ENCODE results near the gene CLCN5. TPM values are rescaled to one million over a fixed set of nuclear protein-coding genes. Genes with fewer than 3 reads are reported as not detected.

The CLCN5 gene
- total RNA-seq, 2 donors from 2014 or later: 2.0 to 13.6 TPM

DNA sequence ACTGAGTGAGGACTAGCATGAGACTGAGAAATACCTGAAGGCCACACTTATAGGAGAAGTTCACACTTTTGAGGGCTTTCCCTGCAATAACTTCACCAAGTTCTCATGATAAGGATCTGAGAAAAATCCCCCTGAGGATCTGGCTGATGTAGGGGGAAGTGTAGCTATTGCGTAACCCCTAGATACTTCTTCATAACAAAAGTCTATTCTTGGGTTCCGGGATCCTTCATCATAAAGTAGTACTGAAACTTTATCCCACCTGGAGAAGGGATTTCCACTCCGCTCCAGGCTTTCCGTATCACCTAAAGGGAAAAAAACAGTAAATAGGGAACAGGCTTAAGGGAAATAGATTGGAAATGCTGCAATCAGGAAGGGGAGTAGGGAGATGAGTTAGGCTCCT is 29.9 kb upstream of the CLCN5 start:
- Histone ChIP-seq H3K9me3 (no peaks in the 10 kb centered on the region), H3K36me3 (no peaks in the 10 kb centered on the region), H3K4me3 (no peak overlapping the region), H3K27me3 (replicated peaks; ENCODE audit: insufficient read depth) (no peaks in the 10 kb centered on the region), H3K4me1 (replicated peaks) (no peaks in the 10 kb centered on the region), H3K27ac (no peak overlapping the region)
- TF ChIP-seq, protein P1, sequence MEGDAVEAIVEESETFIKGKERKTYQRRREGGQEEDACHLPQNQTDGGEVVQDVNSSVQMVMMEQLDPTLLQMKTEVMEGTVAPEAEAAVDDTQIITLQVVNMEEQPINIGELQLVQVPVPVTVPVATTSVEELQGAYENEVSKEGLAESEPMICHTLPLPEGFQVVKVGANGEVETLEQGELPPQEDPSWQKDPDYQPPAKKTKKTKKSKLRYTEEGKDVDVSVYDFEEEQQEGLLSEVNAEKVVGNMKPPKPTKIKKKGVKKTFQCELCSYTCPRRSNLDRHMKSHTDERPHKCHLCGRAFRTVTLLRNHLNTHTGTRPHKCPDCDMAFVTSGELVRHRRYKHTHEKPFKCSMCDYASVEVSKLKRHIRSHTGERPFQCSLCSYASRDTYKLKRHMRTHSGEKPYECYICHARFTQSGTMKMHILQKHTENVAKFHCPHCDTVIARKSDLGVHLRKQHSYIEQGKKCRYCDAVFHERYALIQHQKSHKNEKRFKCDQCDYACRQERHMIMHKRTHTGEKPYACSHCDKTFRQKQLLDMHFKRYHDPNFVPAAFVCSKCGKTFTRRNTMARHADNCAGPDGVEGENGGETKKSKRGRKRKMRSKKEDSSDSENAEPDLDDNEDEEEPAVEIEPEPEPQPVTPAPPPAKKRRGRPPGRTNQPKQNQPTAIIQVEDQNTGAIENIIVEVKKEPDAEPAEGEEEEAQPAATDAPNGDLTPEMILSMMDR (IDR thresholded peaks at IDR 0.05): no peak
- no peak for TF ChIP-seq POLR2A (IDR thresholded peaks at IDR 0.05)
- TF ChIP-seq POLR2AphosphoS5 (IDR thresholded peaks at IDR 0.05): no peak
- intact Hi-C loops (cut with DNase I): no loop called here
- DNase-seq (ENCODE audit: low spot score): no peak
- 68% methylated on average over 4 of the region's 4 CpGs for WGBS

DNA sequence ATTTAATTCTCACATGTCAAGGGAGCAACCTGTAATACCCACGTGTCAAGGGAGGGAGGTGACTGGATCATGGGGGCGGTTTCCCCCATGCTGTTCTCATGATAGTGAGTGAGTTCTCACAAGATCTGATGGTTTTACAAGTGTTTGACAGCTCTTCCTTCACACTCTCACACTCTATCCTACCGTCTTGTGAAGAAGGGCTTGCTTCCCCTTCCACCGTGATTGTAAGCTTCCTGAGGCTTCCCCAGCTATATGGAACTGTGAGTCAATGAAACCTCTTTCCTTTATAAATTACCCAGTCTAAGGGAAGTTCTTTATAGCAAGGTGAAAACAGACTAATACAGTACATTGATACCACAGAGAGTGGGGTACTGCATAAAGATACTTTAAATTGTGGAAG is 25.4 kb upstream of the CLCN5 start:
- no peak overlapping the region for H3K27ac ChIP-seq
- H3K27me3 ChIP-seq (replicated peaks; ENCODE audit: insufficient read depth): no peaks in the 10 kb centered on the region
- no peak for TF ChIP-seq POLR2AphosphoS5 (IDR thresholded peaks at IDR 0.05)
- TF ChIP-seq, protein P1 (IDR thresholded peaks at IDR 0.05): no peak
- no peak for TF ChIP-seq POLR2A (IDR thresholded peaks at IDR 0.05)
- no peaks in the 10 kb centered on the region for H3K36me3 ChIP-seq
- H3K4me1 ChIP-seq (replicated peaks): no peaks in the 10 kb centered on the region
- 93% methylated on average over 4 of the region's 4 CpGs for WGBS
- no peaks in the 10 kb centered on the region for H3K9me3 ChIP-seq
- intact Hi-C loops (cut with DNase I): no loop called here
- DNase-seq (ENCODE audit: low spot score): no peak
- H3K4me3 ChIP-seq: no peak overlapping the region

DNA sequence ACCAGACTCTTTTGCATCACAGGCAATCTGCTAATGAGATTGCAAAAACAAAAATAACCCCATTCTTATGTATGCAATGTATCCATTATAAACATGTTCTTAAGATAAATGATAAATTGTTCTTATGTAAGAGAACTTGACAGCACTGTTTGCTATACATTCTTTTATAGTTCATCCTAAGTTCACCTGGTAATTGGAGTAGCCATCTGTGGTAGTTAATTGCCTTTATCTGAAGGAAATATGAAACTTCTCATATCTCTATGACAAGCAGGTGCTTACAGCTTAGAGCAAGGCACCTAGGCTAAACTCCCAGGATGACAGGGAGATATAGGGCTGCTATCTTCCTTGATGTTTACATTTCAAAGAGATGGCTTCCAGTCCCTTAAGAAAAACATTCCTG is 21.3 kb upstream of the CLCN5 start:
- H3K9me3 ChIP-seq: no peaks in the 10 kb centered on the region
- H3K36me3 ChIP-seq: no peaks in the 10 kb centered on the region
- H3K4me1 ChIP-seq (replicated peaks): no peaks in the 10 kb centered on the region
- no peaks in the 10 kb centered on the region for H3K27me3 ChIP-seq (replicated peaks; ENCODE audit: insufficient read depth)
- H3K4me3 ChIP-seq: no peak overlapping the region
- H3K27ac ChIP-seq: no peak overlapping the region
- no peak for DNase-seq (ENCODE audit: low spot score)
- TF ChIP-seq POLR2A (IDR thresholded peaks at IDR 0.05) (no peak), POLR2AphosphoS5 (IDR thresholded peaks at IDR 0.05) (no peak)
- TF ChIP-seq, protein P1 (IDR thresholded peaks at IDR 0.05): no peak
- intact Hi-C loops (cut with DNase I): no loop called here

DNA sequence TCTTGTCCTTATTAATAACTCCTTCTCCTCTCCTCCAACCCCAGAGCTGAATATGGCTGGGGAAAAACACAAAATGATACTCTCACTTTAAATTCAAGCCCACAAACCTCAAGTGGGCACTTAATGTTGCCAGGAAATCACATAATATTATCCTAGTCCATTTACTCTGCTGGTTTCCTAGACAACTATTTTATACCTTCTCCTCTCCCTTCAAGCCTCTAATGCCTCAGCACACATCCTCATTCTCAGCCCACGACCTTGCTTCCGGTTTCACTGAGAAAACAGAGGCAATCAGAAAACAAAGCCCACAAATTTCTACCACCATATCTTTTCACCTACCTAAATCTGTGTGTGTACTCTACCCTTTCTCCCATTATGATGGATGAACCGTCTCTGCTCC is 12.1 kb upstream of the CLCN5 start:
- intact Hi-C loops (cut with DNase I): loop anchor here (10.0 kb wide), 1 partner anchor 174 kb away; no protein-coding TSS in a partner anchor

DNA sequence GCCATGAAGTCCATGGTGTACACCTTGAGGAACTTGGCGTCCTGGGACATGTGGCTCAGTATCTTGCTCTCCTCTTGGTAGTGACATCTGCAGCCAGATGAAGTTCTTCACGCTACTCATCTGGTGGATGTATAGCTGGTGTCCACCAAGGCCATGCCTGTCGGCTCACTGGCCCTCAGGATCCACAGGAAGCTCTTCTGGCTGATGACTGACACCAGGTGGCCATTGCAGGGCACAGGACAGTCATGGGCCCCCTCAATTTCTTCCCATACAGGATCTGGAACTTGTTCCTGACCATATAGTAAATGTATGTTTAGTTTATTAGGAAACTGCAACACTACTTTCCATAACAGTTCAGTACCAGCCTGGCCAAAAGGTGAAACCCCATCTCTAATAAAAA is 10.3 kb upstream of the CLCN5 start:
- H3K27me3 ChIP-seq (replicated peaks; ENCODE audit: insufficient read depth): no peaks in the 10 kb centered on the region
- no peaks in the 10 kb centered on the region for H3K4me1 ChIP-seq (replicated peaks)
- 100% methylated on average over 3 of the region's 3 CpGs for WGBS
- H3K9me3 ChIP-seq: no peaks in the 10 kb centered on the region
- H3K27ac ChIP-seq: no peak overlapping the region
- no peaks in the 10 kb centered on the region for H3K36me3 ChIP-seq
- no peak overlapping the region for H3K4me3 ChIP-seq
- no peak for DNase-seq (ENCODE audit: low spot score)
- TF ChIP-seq, protein P1 (IDR thresholded peaks at IDR 0.05): no peak
- no peak for TF ChIP-seq POLR2A (IDR thresholded peaks at IDR 0.05)
- no peak for TF ChIP-seq POLR2AphosphoS5 (IDR thresholded peaks at IDR 0.05)
- intact Hi-C loops (cut with DNase I): loop anchor here (10.0 kb wide), 1 partner anchor 173 kb away; no protein-coding TSS in a partner anchor

More for the DNA sequence above, 12.1 kb upstream of the CLCN5 start:
- H3K27ac ChIP-seq: no peak overlapping the region
- WGBS: 38% methylated on average over 3 of the region's 3 CpGs
- H3K9me3 ChIP-seq: no peaks in the 10 kb centered on the region
- H3K36me3 ChIP-seq: no peaks in the 10 kb centered on the region
- DNase-seq (ENCODE audit: low spot score): no peak
- H3K4me1 ChIP-seq (replicated peaks): no peaks in the 10 kb centered on the region
- H3K27me3 ChIP-seq (replicated peaks; ENCODE audit: insufficient read depth): no peaks in the 10 kb centered on the region
- TF ChIP-seq, protein P1 (IDR thresholded peaks at IDR 0.05): no peak
- TF ChIP-seq POLR2A (IDR thresholded peaks at IDR 0.05): no peak
- TF ChIP-seq POLR2AphosphoS5 (IDR thresholded peaks at IDR 0.05): no peak
- H3K4me3 ChIP-seq: no peak overlapping the region

All from prostate gland (tissue), 2 donors.